ENCODE results near the gene CNN2. TPM values are rescaled to one million over a fixed set of nuclear protein-coding genes. Genes with fewer than 3 reads are reported as not detected.

Gene CNN2
- total and polyA plus RNA-seq, 2 of the 8 experiments (the other 6 are each of a cell fraction or from before 2014, with no cell fraction given), result 189 to 551 TPM

DNA sequence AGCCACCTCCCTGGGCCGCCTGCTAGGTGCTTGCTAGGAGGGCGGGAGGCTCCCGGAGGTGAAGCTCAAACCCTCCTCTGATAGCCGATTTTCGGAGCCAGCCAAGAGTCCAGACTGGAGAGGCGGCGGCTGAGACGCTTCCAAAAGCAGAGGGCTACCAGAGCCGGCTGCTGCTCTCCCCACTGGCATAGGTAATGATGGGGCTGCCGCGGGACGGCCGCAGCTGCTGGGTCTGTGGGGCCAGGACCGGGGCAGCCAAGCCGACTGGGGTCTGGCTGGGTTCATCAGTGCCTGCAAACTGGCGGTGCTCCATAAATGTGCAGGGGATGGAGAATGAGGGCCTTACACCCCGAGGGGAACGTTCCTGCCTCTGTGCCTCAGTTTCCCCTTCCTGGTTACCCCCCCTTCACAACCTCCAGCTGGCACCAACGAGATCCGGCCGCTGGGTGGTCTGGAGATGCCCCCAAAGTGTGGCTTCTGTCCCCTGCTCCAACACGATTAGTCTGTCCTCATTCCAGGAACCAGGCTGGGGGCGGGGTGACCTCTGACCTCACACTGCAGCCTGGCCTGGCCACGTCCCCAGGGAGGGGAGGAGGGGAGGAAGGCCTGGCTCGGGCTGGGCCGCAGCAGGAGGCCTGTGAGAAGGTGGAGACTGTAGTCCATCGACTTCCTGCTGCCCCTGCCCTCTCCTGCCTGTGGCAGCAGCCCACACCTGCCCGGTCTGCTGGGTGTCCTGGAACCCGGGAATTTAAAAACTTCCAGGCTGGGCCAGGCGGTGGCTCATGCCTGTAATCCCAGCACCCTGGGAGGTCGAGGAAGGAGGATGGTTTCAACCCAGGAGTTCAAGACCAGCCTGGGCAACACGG, 46.0 kb upstream of the CNN2 start:
- peak overlapping the region in 1 of 4 experiments; percentile 21; a peak in 1 of 8 replicates for H3K4me3 ChIP-seq (ENCODE audit: extremely low read depth in 1 of 4, insufficient read depth in 2 of 4, low read depth in 3 of 4, low read length in 4 of 4)
- DNase-seq (ENCODE audit: low read depth in 1 of 2, low spot score in 2 of 2) (peak in 1 of 2 experiments; percentile 74), FAIRE-seq (no peak)
- H2BK12ac ChIP-seq (ENCODE audit: low read depth, low read length), result peak overlapping the region; percentile 80; the same call in 1 of the 2 replicates
- peaks cover 4% of the 10 kb centered on the region; the same call in 1 of the 2 replicates for H3K23me2 ChIP-seq (ENCODE audit: low read depth, low read length)
- H3K4me1 ChIP-seq (replicated peaks in 1 of 4; ENCODE audit: control insufficient read depth in 3 of 4, insufficient read depth in 4 of 4, low read length in 3 of 4), result peaks cover 0 to 18% (median 12%) of the 10 kb centered on the region in 4 experiments; a peak in 5 of 7 replicates
- H3K4me2 ChIP-seq (ENCODE audit: insufficient read depth in 1 of 2, low read depth in 2 of 2, low read length in 2 of 2), result peak overlapping the region; percentile 3 to 51; a peak in 3 of 4 replicates
- POLR2A ChIA-PET (ENCODE audit: partially characterized antibody), result interaction anchor here (0.6 to 1.9 kb wide), 7 partner anchors 10 to 175 kb away, joined by 3 to 6 read pairs (median 4); partner anchors contain the start of gene CNN2
- no peaks in the 10 kb centered on the region for H3K27me3 ChIP-seq (replicated peaks in 1 of 4; ENCODE audit: control insufficient read depth in 3 of 4, extremely low read depth in 1 of 4, insufficient read depth in 3 of 4, low read length in 3 of 4)
- peak overlapping the region; percentile 57; the same call in 1 of the 2 replicates for H4K8ac ChIP-seq (ENCODE audit: extremely low read depth, insufficient read depth, low read length)
- no peak overlapping the region for H3K4ac ChIP-seq (replicated peaks; ENCODE audit: insufficient read length, low read depth, low read length)
- H2BK15ac ChIP-seq (ENCODE audit: low read length), result peak overlapping the region; percentile 98; the same call in 1 of the 2 replicates
- H2AFZ ChIP-seq (ENCODE audit: low read length), result no peak overlapping the region
- peak overlapping the region; percentile 91 for H2BK5ac ChIP-seq (ENCODE audit: low read depth, low read length)
- no peaks in the 10 kb centered on the region for H3K9me3 ChIP-seq (ENCODE audit: insufficient read depth in 2 of 2, low read depth in 1 of 2, low read length in 1 of 2)
- WGBS, 2 experiments (ENCODE audit: extremely low coverage in 1 of 2, insufficient coverage in 1 of 2, insufficient read length in 1 of 2, insufficient replicate concordance in 2 of 2, low coverage in 1 of 2, low lambda C conversion rate in 2 of 2, missing lambda C conversion rate in 1 of 2), result 72% methylated on average over 18 of the region's 32 CpGs; no CpG with 5 or more reads in 1 of the 2 experiments
- H3K79me2 ChIP-seq (ENCODE audit: control insufficient read depth in 1 of 2, insufficient read depth in 2 of 2, low read length in 2 of 2), result peaks cover 0 to 7% of the 10 kb centered on the region in 2 experiments; a peak in 2 of 4 replicates
- H2AK5ac ChIP-seq (ENCODE audit: low read depth, low read length), result no peak overlapping the region
- H3K9ac ChIP-seq (replicated peaks in 1 of 4; ENCODE audit: extremely low read depth in 1 of 4, low read depth in 3 of 4, low read length in 3 of 4), result no peak overlapping the region; a peak in 1 of 7 replicates
- H3K56ac ChIP-seq (replicated peaks; ENCODE audit: insufficient read length, low read depth, low read length), result no peak overlapping the region
- CTCF ChIA-PET (ENCODE audit: partially characterized antibody), result interaction anchor here (1.0 to 7.3 kb wide), 6 partner anchors 10 to 106 kb away, joined by 3 to 113 read pairs (median 7); no protein-coding TSS in a partner anchor
- peak overlapping the region; percentile 61; the same call in 1 of the 2 replicates for H2BK20ac ChIP-seq (ENCODE audit: low read length)
- H4K20me1 ChIP-seq (replicated peaks in 1 of 2; ENCODE audit: control insufficient read depth in 1 of 2, insufficient read depth in 2 of 2, low read length in 2 of 2), result no peaks in the 10 kb centered on the region
- peak overlapping the region; percentile 55 for H2BK120ac ChIP-seq (replicated peaks; ENCODE audit: low read depth, low read length)
- H3K23ac ChIP-seq (ENCODE audit: insufficient read length), result no peak overlapping the region
- no peak overlapping the region for H3K14ac ChIP-seq (ENCODE audit: insufficient read length)
- no peaks in the 10 kb centered on the region; a peak in 1 of 8 replicates for H3K36me3 ChIP-seq (ENCODE audit: control insufficient read depth in 2 of 4, insufficient read depth in 4 of 4, low read length in 3 of 4)
- no peak overlapping the region; the same call in 1 of the 2 replicates for H3K27ac ChIP-seq (ENCODE audit: low read depth, low read length)
- H4K5ac ChIP-seq (ENCODE audit: insufficient read length, low read depth, low read length), result peak overlapping the region; percentile 73
- peak overlapping the region; percentile 83 for H4K91ac ChIP-seq (replicated peaks; ENCODE audit: insufficient read length, low read length)
- H3K18ac ChIP-seq (ENCODE audit: extremely low read depth, low read length), result peak overlapping the region; percentile 83; the same call in 1 of the 2 replicates
- H3K79me1 ChIP-seq (ENCODE audit: low read depth, low read length), result no peaks in the 10 kb centered on the region
- TF ChIP-seq, protein P1, sequence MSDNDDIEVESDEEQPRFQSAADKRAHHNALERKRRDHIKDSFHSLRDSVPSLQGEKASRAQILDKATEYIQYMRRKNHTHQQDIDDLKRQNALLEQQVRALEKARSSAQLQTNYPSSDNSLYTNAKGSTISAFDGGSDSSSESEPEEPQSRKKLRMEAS (IDR thresholded peaks at IDR 0.05), result peak; percentile 16; the same call in 1 of the 2 replicates
- no peak for TF ChIP-seq JUN (IDR thresholded peaks at IDR 0.05; ENCODE audit: low read depth, low read length)
- TF ChIP-seq GABPA (IDR thresholded peaks at IDR 0.05; ENCODE audit: borderline replicate concordance, insufficient read depth, low read length), result peak; percentile 65; the same call in 1 of the 2 replicates
- TF ChIP-seq BCL11A (IDR thresholded peaks at IDR 0.05; ENCODE audit: low read depth in 2 of 2, low read length in 2 of 2), result no peak
- TF ChIP-seq SP4 (IDR thresholded peaks at IDR 0.05; ENCODE audit: low read length), result no peak
- TF ChIP-seq SIRT6 (IDR thresholded peaks at IDR 0.05; ENCODE audit: low read length), result no peak
- TF ChIP-seq CHD2 (IDR thresholded peaks at IDR 0.05; ENCODE audit: low read length), result peak; percentile 60; the same call in 1 of the 2 replicates
- TF ChIP-seq CREB1 (IDR thresholded peaks at IDR 0.05), result no peak
- TF ChIP-seq SP1 (IDR thresholded peaks at IDR 0.05; ENCODE audit: low read depth, low read length), result no peak
- TF ChIP-seq CHD1 (IDR thresholded peaks at IDR 0.05; ENCODE audit: low read depth, low read length), result no peak
- peak; percentile 44 for TF ChIP-seq ASH2L (IDR thresholded peaks at IDR 0.05; ENCODE audit: low read length)

All from H1 (cell line).